Measurements from ENCODE around the gene NRROS. TPM values are rescaled to one million over a fixed set of nuclear protein-coding genes. Genes with fewer than 3 reads are reported as not detected.

NRROS gene
- total RNA-seq, 4 donors from 2014 or later = 1.8 to 3.1 (median 2.4) TPM

- no peak for TF ChIP-seq POLR2A (IDR thresholded peaks at IDR 0.05)
- no peak for TF ChIP-seq CTCF (IDR thresholded peaks at IDR 0.05)
- DNase-seq (ENCODE audit: low spot score in 2 of 2) = no peak
- no peak overlapping the region for H3K4me3 ChIP-seq (ENCODE audit: low read depth, poor library complexity, severe bottlenecking)
- WGBS, 2 donors = 67 to 74% methylated on average over 2 of the region's 2 CpGs
- intact Hi-C loops (cut with DNase I; ENCODE audit: low total_unique reads) = no loop called here
Measured at GRCh38 chr3:196620684-196621083, 18.8 kb upstream of the NRROS start.

- intact Hi-C loops (cut with DNase I; ENCODE audit: low total_unique reads) = no loop called here
- H3K4me3 ChIP-seq (ENCODE audit: low read depth, poor library complexity, severe bottlenecking) = no peak overlapping the region
- 88 to 89% methylated on average over 10 of the region's 10 CpGs for WGBS, 2 donors
- DNase-seq (ENCODE audit: low spot score in 2 of 2) = no peak
- TF ChIP-seq POLR2A (IDR thresholded peaks at IDR 0.05) = no peak
- no peak for TF ChIP-seq CTCF (IDR thresholded peaks at IDR 0.05)
Measured at GRCh38 chr3:196621611-196622010, 17.9 kb upstream of the NRROS start.

- TF ChIP-seq CTCF (IDR thresholded peaks at IDR 0.05) (no peak), POLR2A (IDR thresholded peaks at IDR 0.05) (no peak)
- 73% methylated on average over 12 of the region's 12 CpGs for WGBS, 2 donors
- DNase-seq (ENCODE audit: low spot score in 2 of 2) = no peak
- intact Hi-C loops (cut with DNase I; ENCODE audit: low total_unique reads) = no loop called here
- no peak overlapping the region for H3K4me3 ChIP-seq (ENCODE audit: low read depth, poor library complexity, severe bottlenecking)
Measured at GRCh38 chr3:196624067-196624790, 15.3 kb upstream of the NRROS start.

GRCh38 chr3:196624907-196625306 lies 14.6 kb upstream of the NRROS start:
- H3K4me3 ChIP-seq (ENCODE audit: low read depth, poor library complexity, severe bottlenecking) = no peak overlapping the region
- WGBS, 2 donors = 90 to 91% methylated on average over 16 of the region's 16 CpGs
- TF ChIP-seq POLR2A (IDR thresholded peaks at IDR 0.05) (no peak), CTCF (IDR thresholded peaks at IDR 0.05) (no peak)
- DNase-seq (ENCODE audit: low spot score in 2 of 2) = no peak
- intact Hi-C loops (cut with DNase I; ENCODE audit: low total_unique reads) = no loop called here

GRCh38 chr3:196625331-196625730 lies 14.2 kb upstream of the NRROS start:
- DNase-seq (ENCODE audit: low spot score in 2 of 2) = no peak
- WGBS, 2 donors = 77 to 89% methylated on average over 6 of the region's 6 CpGs
- no peak for TF ChIP-seq POLR2A (IDR thresholded peaks at IDR 0.05)
- TF ChIP-seq CTCF (IDR thresholded peaks at IDR 0.05) = no peak
- H3K4me3 ChIP-seq (ENCODE audit: low read depth, poor library complexity, severe bottlenecking) = no peak overlapping the region
- intact Hi-C loops (cut with DNase I; ENCODE audit: low total_unique reads) = no loop called here

- WGBS, 2 donors = 95 to 98% methylated on average over 8 of the region's 8 CpGs
- H3K4me3 ChIP-seq (ENCODE audit: low read depth, poor library complexity, severe bottlenecking) = no peak overlapping the region
- DNase-seq (ENCODE audit: low spot score in 2 of 2) = no peak
- intact Hi-C loops (cut with DNase I; ENCODE audit: low total_unique reads) = no loop called here
- TF ChIP-seq POLR2A (IDR thresholded peaks at IDR 0.05) (no peak), CTCF (IDR thresholded peaks at IDR 0.05) (no peak)
Measured at GRCh38 chr3:196627918-196628231, 11.6 kb upstream of the NRROS start.

Measured in lower leg skin (tissue), 4 donors.